ENCODE data around the gene FBN3.

The FBN3 gene

GRCh38 chr19:8149261-8150094, at the start of gene FBN3:
Gene FBN3, minus strand, starts transcription at chr19:8149592. Its CDS starts 2,112 bp downstream, at chr19:8147480.
- no peak for TF ChIP-seq CTCF (IDR thresholded peaks at IDR 0.05; ENCODE audit: extremely low read depth, insufficient read depth, missing control alignments)
- in situ Hi-C loops (cut with MboI; ENCODE audit: low pct_unique_long_range_greater_than_20kb, low sequenced_read_pairs, unreplicated experiment): no loop called here

GRCh38 chr19:8196271-8196927, 47.0 kb upstream of the FBN3 start:
- DNase-seq (ENCODE audit: low spot score): no peak
- in situ Hi-C loops (cut with MboI; ENCODE audit: low pct_unique_long_range_greater_than_20kb, low sequenced_read_pairs, unreplicated experiment): no loop called here
- TF ChIP-seq CTCF (IDR thresholded peaks at IDR 0.05; ENCODE audit: extremely low read depth, insufficient read depth, missing control alignments): no peak

More at GRCh38 chr19:8149261-8150094, at the start of gene FBN3:
- no peak for DNase-seq (ENCODE audit: low spot score)

GRCh38 chr19:8194528-8195267, 45.3 kb upstream of the FBN3 start:
- TF ChIP-seq CTCF (IDR thresholded peaks at IDR 0.05; ENCODE audit: extremely low read depth, insufficient read depth, missing control alignments): no peak
- in situ Hi-C loops (cut with MboI; ENCODE audit: low pct_unique_long_range_greater_than_20kb, low sequenced_read_pairs, unreplicated experiment): no loop called here
- DNase-seq (ENCODE audit: low spot score): peak; percentile 25

- in situ Hi-C loops (cut with MboI; ENCODE audit: low pct_unique_long_range_greater_than_20kb, low sequenced_read_pairs, unreplicated experiment): no loop called here
- no peak for DNase-seq (ENCODE audit: low spot score)
- TF ChIP-seq CTCF (IDR thresholded peaks at IDR 0.05; ENCODE audit: extremely low read depth, insufficient read depth, missing control alignments): no peak
Observed at GRCh38 chr19:8192221-8192820, 42.9 kb upstream of the FBN3 start.

GRCh38 chr19:8185343-8186068, 36.1 kb upstream of the FBN3 start:
- TF ChIP-seq CTCF (IDR thresholded peaks at IDR 0.05; ENCODE audit: extremely low read depth, insufficient read depth, missing control alignments): no peak
- DNase-seq (ENCODE audit: low spot score): no peak
- in situ Hi-C loops (cut with MboI; ENCODE audit: low pct_unique_long_range_greater_than_20kb, low sequenced_read_pairs, unreplicated experiment): no loop called here
